GM20000 (cell line): ENCODE data around the gene FRZB.
A peak's percentile ranks its signal among the peaks of the same experiment; 100 is the strongest.

Experiments
- DNase-seq: peaks from one replicate; pipeline ENCODE4 v3.0.0; 2012; ENCODE audit warnings: low spot score
- CTCF ChIP-seq: IDR thresholded peaks from 2 replicates; pipeline ENCODE4 v1.5.1; 2012; ENCODE audit warnings: mild to moderate bottlenecking, control low read depth; ENCODE audit errors: extremely low read depth, missing control alignments

FRZB gene

GRCh38 chr2:182866461-182867406 is at the start of gene FRZB:
FRZB (minus strand) TSS chr2:182866637; CDS start chr2:182866552, 85 bp downstream.
- TF ChIP-seq CTCF: no peak
- peak; percentile 27 for DNase-seq

- TF ChIP-seq CTCF: no peak
- DNase-seq: no peak
These were observed 49.2 kb upstream of the FRZB start for GRCh38 chr2:182915369-182916326.

GRCh38 chr2:182914852-182915251 is 48.4 kb upstream of the FRZB start:
- no peak for TF ChIP-seq CTCF
- DNase-seq: no peak

- TF ChIP-seq CTCF: no peak
- DNase-seq: no peak
These were observed 46.6 kb upstream of the FRZB start for GRCh38 chr2:182913064-182913463.

GRCh38 chr2:182912518-182912915 is 46.1 kb upstream of the FRZB start:
- no peak for TF ChIP-seq CTCF
- DNase-seq: no peak

- no peak for DNase-seq
- no peak for TF ChIP-seq CTCF
These were observed 45.5 kb upstream of the FRZB start for GRCh38 chr2:182911813-182912517.
